Umbilical cord (tissue), 2 donors: ENCODE data around the gene STPG4. TPM values are rescaled to one million over a fixed set of nuclear protein-coding genes. Genes with fewer than 3 reads are reported as not detected.
"Not testable (repeated sequence)": the region's sequence is repeated elsewhere in the genome, so short reads cannot be mapped to it uniquely, and the experiment has no call there.

ENCODE experiments used
- DNase-seq: peaks from one replicate; pipeline ENCODE4 v3.0.0-alpha.2; 2015; ENCODE audit warnings: low spot score
- total RNA-seq: library from RNA; depleted of rRNA; stranded (reverse); fragments of >200 nt; gene quantifications from one replicate; pipeline ENCODE4 v1.2.3, GENCODE V29; 2014; ENCODE audit warnings: low replicate concordance; ENCODE audit not compliant: insufficient read depth

The STPG4 gene
- total RNA-seq, 1 donor from 2014 or later = 8.4 TPM

DNA sequence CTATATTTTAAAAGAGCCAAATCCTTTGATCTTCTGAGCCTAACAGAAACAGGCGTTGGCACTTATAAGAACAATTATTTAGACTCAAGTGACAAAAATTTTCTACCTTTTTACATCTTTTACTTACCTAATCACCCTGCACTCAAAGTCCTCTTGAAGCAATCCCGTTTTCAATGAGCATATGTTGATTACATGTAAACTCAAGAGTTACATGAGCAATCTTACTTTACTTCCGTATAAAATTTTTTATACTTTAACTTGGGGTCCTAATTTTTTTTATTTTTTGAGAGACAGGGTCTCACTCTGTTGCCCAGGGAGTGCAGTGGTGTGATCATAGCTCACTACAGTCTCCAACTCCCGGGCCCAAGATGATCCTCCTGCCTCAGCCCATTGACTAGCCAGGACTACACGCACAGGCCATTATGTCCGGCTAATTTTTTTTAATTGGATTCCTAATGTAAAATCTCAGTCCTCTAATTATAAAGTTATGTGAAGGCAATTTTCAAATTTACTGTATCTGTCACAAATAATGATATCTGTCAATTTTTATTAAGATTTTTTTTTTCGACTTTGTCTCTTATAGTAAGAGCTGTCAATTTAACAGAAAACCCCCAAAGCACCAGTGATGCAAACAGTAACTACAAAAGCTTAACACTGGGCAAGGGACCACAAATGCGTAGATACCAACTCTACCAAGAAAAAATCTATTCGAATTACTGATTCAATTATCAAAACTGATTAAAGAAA is 19.1 kb upstream of the STPG4 start:
- DNase-seq = no peak

- no peak for DNase-seq
These were observed 18.0 kb upstream of the STPG4 start for GRCh38 chr2:47172922-47173695.

DNA sequence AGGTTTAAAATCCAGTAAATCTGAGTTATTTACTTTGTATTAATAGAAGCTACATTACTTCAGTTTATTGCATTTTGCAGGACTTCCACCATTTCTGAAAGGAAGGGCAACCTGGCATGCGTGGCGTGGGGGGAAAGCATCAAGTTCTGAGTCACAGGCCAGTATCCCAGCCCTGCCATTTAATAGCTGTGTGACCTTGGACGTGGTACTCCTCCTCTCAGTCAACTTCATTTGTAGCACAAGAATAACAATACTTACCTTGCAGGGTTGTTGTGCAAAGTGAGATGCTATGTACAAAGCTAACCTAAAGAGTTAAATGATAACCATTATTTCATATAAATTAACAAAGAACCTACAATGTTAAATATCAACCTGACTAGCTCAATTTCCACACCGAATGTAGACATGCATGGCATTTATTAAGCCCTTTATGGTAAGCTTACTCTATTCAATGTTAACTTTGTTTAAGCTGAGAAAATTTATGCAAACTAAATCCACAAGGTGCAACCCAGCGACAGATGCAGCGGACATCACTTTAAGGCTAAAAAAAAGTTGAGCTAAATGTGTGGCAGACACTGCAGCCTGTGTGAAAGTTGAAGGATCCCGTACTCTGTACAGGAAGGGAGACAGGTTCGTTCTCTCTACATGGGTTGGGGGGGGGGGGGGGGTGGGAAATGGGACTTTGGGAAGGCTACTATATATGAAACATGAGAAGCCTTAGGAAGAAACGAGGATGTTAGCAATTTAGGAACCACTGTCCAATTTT is 17.2 kb upstream of the STPG4 start:
- no peak for DNase-seq

DNA sequence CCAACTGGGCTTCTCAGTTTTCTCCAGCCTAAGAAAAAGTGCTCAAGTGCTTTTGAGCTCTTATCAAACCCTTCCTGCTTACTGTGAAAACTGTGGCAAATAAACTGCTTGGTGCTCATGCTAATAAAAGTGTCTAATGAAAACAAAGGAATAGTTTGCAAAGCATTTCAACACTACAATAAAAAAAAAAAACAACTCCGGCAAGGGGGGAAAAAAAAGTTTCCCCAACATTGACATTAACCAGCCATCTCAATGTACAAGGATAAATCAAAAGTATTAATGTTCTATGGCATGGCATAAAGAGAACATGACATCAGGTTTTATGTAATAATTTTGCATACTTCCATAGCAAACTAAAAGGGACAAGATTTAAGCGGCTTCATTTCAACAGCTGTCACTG is 14.7 kb upstream of the STPG4 start:
- DNase-seq = no peak

DNA sequence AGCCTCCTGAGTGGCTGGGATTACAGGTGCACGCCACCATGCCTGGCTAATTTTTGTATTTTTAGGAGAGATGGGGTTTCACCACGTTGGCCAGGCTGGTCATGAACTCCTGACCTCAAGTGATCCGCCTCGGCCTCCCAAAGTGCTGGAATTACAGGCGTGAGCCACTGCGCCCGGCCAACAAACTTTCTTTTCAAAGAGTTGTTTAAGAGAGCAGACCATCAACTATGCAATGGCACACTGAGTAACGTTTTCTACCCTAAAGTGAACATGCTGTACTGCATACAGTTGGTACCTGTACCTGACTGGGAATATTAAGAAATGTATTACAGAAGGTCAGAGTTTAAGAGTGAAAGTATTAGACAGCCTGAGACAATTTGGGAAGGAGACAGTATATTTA is 13.8 kb upstream of the STPG4 start:
- not testable (repeated sequence) for DNase-seq

DNA sequence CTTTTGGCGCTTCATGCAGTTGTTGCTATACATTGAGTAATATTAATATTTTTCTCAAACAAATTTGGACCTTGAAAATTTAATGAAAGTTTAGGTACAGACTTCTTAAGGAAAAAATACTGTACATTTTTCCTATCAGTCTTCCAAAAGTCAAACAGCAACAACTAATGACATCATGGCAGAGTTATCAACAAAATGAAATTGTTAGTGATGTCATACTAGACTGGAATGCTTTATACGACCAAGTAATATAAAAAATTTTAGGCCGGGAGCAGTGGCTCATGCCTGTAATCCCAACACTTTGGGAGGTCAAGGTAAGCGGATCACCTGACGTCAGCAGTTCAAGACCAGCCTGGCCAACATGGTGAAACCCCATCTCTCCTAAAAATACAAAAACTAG is 12.0 kb upstream of the STPG4 start:
- DNase-seq = no peak

DNA sequence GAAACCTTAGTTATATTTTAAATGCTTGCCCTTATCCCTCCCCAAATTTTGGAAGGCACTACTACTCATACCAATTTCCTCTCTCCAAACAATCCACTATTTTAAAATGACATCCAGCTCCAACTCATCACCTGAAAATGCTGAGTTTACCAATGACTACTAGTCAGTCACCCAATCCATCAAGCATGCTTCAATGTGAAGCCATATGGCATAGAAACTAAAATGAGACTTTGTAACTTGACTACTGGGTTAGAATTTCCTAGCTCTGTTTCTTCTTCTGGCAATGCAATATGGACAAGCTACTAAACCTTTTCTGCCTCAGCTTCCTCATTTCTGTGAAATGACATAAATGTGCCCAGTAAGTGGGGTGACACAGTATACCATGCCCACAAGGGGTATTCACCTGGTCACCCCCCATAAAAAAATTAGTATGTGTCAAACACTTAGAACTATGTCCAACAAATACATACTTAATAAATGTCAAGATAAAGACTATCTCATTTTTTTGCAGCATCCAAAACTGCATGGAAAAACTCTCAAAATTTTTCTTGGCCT is 10.0 kb upstream of the STPG4 start:
- no peak for DNase-seq

GRCh38 chr2:47162780-47163179 is 7.7 kb upstream of the STPG4 start:
- DNase-seq = no peak

DNA sequence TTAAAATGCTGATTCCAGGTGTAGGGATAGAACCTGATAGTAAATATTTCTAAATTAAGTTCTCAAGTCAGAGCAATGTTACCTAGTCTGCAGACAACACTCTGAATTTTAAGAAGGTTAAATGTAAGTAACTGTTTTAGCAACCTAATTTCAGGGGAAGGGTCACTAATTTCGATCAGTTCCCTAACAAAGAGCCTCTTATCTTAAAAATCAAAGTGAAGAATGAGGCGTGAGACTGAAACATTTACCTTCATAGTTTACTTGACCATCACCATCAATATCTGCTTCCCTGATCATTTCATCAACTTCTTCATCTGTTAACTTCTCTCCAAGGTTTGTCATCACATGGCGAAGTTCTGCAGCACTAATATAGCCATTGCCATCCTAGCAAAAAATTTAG is 6.4 kb upstream of the STPG4 start:
- no peak for DNase-seq

GRCh38 chr2:47160660-47161059 is 5.6 kb upstream of the STPG4 start:
- DNase-seq = no peak

DNA sequence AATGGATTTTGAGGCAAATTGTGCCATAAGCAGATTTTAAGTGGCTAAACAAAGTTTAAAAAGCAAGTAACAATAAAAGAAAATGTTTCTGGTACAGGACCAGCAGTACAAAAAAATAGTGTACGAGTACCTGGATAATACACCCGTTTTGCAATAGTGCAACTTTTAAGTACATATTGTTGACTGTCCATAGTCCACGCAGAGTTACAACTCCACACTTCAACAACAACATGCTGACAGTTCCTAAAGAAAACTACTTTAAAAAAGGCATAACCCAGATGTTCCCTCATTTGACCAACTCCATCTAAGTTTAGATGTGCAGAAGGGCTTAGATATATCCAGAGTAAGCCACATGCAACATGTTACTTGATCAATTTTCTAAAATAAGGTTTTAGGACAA is 5.1 kb upstream of the STPG4 start:
- DNase-seq = no peak

DNA sequence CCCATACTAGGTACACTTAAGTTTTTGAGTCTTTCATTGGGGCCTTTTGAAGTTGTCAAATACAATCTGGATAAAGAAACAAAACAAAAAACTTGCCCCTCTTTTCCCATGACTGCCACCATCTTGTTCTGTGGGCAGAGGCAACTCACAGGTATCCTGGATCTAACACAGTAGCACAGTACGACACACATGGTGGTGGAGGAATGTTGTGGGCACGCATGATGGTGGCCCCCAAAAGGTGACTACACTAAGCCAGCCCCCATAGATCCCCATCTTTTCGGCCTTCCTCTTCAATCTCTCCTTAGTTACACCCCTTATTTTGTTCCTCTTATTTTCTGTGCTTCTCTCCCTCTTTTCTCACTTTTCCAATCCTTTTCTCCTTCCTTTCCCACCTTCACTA is 4.5 kb upstream of the STPG4 start:
- no peak for DNase-seq

- no peak for DNase-seq
These were observed 3.5 kb upstream of the STPG4 start for GRCh38 chr2:47158576-47158975.

GRCh38 chr2:47152803-47153202 is 2.3 kb downstream of the STPG4 start:
- no peak for DNase-seq

- no peak for DNase-seq
These were observed 4.9 kb downstream of the STPG4 start for GRCh38 chr2:47150175-47150574.

- DNase-seq = no peak
These were observed 8.1 kb downstream of the STPG4 start for GRCh38 chr2:47147021-47147420.

- no peak for DNase-seq
These were observed 9.6 kb downstream of the STPG4 start for GRCh38 chr2:47145466-47145865.

DNA sequence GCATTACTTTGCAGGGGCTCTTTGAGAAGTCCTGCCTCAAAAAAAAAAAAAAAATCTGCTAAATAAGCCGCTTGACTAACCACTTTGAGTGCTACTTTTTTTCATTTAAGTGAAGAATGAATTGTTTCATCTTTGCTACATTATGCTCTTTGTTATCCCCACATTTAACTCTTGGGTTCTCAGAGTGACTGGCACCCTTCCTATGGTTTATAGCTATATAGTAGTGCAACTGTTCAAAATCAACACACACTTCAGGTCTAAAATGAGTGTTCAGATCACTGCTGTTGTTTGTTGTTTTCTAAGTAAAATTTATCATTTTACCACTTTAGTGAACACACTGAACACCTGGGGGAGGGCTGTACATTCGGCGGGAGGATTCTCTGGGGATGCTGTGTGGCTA is 13.6 kb downstream of the STPG4 start:
- no peak for DNase-seq

- no peak for DNase-seq
These were observed 20.6 kb downstream of the STPG4 start for GRCh38 chr2:47134386-47135090.

DNA sequence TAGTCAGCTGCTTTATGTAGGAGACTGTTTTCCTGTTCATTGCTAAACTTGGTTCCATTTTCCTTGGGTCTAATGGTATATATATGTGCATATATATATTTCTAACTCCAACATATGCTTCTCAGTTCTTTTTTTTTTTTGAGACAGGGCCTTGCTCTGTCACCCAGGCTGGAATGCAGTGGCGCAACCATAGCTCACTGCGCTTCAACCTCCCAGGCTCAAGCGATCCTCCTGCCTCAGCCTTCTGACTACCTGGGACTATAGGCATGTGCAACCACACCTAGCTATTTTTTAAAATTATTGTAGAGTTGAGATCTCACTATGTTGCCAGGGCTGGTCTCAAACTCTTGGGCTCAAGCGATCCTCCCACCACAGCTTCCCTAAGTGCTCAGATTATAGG is 22.1 kb downstream of the STPG4 start:
- DNase-seq = no peak

GRCh38 chr2:47129191-47129706 is 25.9 kb downstream of the STPG4 start:
- DNase-seq = no peak
